Sigmoid colon (tissue), 7 donors: Measurements from ENCODE around the gene LMNTD2. TPM values are rescaled to one million over a fixed set of nuclear protein-coding genes. Genes with fewer than 3 reads are reported as not detected.

Experiments used
- DNase-seq: peaks from one replicate; pipeline ENCODE4 v3.0.0-alpha.2; 2019
- H3K27ac ChIP-seq, 4 donors: fragments of 200-600 bp; sonication (generic); one replicate each; pipeline ENCODE4 v1.5.1; 2016 to 2019; ENCODE audit warnings: mild to moderate bottlenecking in 1 of 4
- H3K27me3 ChIP-seq, 3 donors: fragments of 200-600 bp; sonication (generic); one replicate each; pipeline ENCODE4 v1.5.1; 2019; ENCODE audit warnings: mild to moderate bottlenecking in 1 of 3
- H3K36me3 ChIP-seq, 4 donors: fragments of 200-600 bp; sonication (generic); one replicate each; pipeline ENCODE4 v1.5.1; 2016 to 2019
- H3K4me1 ChIP-seq, 4 donors: fragments of 200-600 bp; sonication (generic); one replicate each; pipeline ENCODE4 v1.5.1; 2017 to 2019
- H3K4me3 ChIP-seq, 4 donors: fragments of 200-600 bp; sonication (generic); one replicate each; pipeline ENCODE4 v1.5.1; 2017 to 2019; ENCODE audit warnings: mild to moderate bottlenecking in 2 of 4, moderate library complexity in 1 of 4
- H3K9me3 ChIP-seq, 4 donors: fragments of 200-600 bp in 3 of 4; sonication (generic) in 3 of 4; one replicate each; pipeline versions ENCODE4 v1.5.1 to v1.6.1; 2013 to 2019
- EP300 ChIP-seq, 4 donors: sonication (generic); formaldehyde crosslinking; IDR thresholded peaks; one replicate each; pipeline ENCODE4 v1.6.1; 2017; ENCODE audit warnings: antibody characterized with exemption in 4 of 4
- POLR2A ChIP-seq, 2 donors: fragments of 450-650 bp; IDR thresholded peaks; one replicate each; pipeline ENCODE4 v1.6.1; 2016; ENCODE audit warnings: antibody characterized with exemption in 2 of 2, mild to moderate bottlenecking in 2 of 2, moderate library complexity in 2 of 2
- POLR2AphosphoS5 ChIP-seq, 4 donors: sonication (generic); formaldehyde crosslinking; IDR thresholded peaks; one replicate each; pipeline ENCODE4 v1.6.1; 2017; ENCODE audit warnings: antibody characterized with exemption in 4 of 4
- WGBS, 2 donors: extraction: QIAGEN DNeasy Blood & Tissue Kit; methylation state at CpG; one replicate each; pipeline ENCODE4 v1.1.7; 2013; 5-methylcytosine and 5-hydroxymethylcytosine counted together
- intact Hi-C: fragments of 100-400 bp; cut with DNase I; formaldehyde crosslinking; loops from one replicate; pipeline ENCODE4 v1.15.1; 2023
- polyA plus RNA-seq, 3 donors: library from polyadenylated mRNA; stranded (reverse); fragments of 200-250 nt; gene quantifications; one replicate each; pipeline ENCODE4 v1.2.3, GENCODE V29; 2013
- total RNA-seq, 4 donors: library from RNA; depleted of rRNA; stranded (reverse); fragments of >200 nt; gene quantifications; one replicate each; pipeline ENCODE4 v1.1.0, GENCODE V29; 2016
- TF ChIP-seq, protein P1 (sequence below), 4 experiments: fragments of 450-650 bp in 3 of 4; fragments of 200-600 bp in 1 of 4; IDR thresholded peaks; one replicate each; pipeline ENCODE4 v1.5.1; 2016 to 2019; ENCODE audit warnings: antibody characterized with exemption in 4 of 4, mild to moderate bottlenecking in 3 of 4, moderate library complexity in 2 of 4
- donor health status: healthy with polysubstance abuse.
- donor health status: Bipolar disorder and iron deficiency.
- donor health status: healthy.

LMNTD2 gene
- total and polyA plus RNA-seq, 7 donors: 0.66 to 6.3 (median 1.3) TPM; not detected in 1

DNA sequence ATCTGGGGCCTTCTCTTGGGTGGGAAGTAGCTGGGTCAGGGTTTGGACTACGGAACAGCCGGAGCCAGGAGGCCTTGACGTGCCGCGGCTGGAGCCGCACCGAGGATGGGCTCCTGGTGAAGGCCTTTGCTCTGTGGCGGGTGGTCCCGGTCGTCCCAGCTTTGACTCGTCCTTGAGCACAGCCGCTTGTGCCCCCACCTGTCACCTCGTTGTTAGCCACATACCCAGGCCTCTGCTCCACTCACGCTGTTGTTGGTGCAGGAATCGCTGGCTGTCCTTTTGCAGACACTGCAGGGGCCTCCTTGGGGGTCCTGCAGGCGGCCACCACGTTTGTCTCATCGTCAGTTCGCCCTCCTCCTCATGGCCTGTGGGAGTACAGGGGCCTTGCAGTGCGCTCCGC, 32.8 kb upstream of the LMNTD2 start:
- H3K27ac ChIP-seq: no peak overlapping the region
- intact Hi-C loops: no loop called here
- TF ChIP-seq POLR2AphosphoS5 (IDR thresholded peaks at IDR 0.05) (no peak), EP300 (IDR thresholded peaks at IDR 0.05) (no peak), POLR2A (IDR thresholded peaks at IDR 0.05) (no peak)
- TF ChIP-seq, protein P1, sequence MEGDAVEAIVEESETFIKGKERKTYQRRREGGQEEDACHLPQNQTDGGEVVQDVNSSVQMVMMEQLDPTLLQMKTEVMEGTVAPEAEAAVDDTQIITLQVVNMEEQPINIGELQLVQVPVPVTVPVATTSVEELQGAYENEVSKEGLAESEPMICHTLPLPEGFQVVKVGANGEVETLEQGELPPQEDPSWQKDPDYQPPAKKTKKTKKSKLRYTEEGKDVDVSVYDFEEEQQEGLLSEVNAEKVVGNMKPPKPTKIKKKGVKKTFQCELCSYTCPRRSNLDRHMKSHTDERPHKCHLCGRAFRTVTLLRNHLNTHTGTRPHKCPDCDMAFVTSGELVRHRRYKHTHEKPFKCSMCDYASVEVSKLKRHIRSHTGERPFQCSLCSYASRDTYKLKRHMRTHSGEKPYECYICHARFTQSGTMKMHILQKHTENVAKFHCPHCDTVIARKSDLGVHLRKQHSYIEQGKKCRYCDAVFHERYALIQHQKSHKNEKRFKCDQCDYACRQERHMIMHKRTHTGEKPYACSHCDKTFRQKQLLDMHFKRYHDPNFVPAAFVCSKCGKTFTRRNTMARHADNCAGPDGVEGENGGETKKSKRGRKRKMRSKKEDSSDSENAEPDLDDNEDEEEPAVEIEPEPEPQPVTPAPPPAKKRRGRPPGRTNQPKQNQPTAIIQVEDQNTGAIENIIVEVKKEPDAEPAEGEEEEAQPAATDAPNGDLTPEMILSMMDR (IDR thresholded peaks at IDR 0.05): no peak
- WGBS, 2 donors: 95 to 96% methylated on average over 21 of the region's 21 CpGs
- no peak overlapping the region for H3K4me3 ChIP-seq
- H3K27me3 ChIP-seq: no peaks in the 10 kb centered on the region
- no peaks in the 10 kb centered on the region for H3K9me3 ChIP-seq
- no peaks in the 10 kb centered on the region for H3K4me1 ChIP-seq
- DNase-seq: no peak
- peaks cover 21 to 100% (median 73%) of the 10 kb centered on the region in 4 donors for H3K36me3 ChIP-seq

DNA sequence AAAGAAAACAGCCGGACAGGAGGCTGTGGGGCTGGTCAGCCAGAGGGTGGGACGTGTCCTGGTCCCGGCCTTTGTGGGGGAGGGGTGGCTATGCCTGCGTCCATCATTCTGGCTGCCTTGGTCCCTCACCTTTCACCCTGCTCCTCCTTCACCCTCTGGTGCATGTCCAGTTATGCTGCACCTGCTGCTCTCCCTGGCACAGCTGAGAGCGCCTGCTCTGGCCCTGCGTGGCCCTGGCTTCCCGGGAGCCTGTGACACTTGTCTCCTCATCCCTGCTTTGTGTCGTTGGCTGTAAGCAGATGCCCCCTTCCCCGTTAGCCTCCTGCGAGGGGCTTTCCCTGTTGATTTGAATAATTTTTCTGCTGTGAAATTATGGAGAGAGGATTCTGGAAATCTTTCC, 32.4 kb upstream of the LMNTD2 start:
- H3K4me3 ChIP-seq: no peak overlapping the region
- no peak for DNase-seq
- 92 to 93% methylated on average over 10 of the region's 10 CpGs for WGBS, 2 donors
- TF ChIP-seq POLR2AphosphoS5 (IDR thresholded peaks at IDR 0.05): no peak
- TF ChIP-seq, protein P1 (IDR thresholded peaks at IDR 0.05): no peak
- no peak for TF ChIP-seq POLR2A (IDR thresholded peaks at IDR 0.05)
- no peak for TF ChIP-seq EP300 (IDR thresholded peaks at IDR 0.05)
- no peaks in the 10 kb centered on the region for H3K9me3 ChIP-seq
- H3K27me3 ChIP-seq: no peaks in the 10 kb centered on the region
- intact Hi-C loops: no loop called here
- H3K27ac ChIP-seq: no peak overlapping the region
- H3K4me1 ChIP-seq: no peaks in the 10 kb centered on the region
- peaks cover 21 to 100% (median 69%) of the 10 kb centered on the region in 4 donors for H3K36me3 ChIP-seq

DNA sequence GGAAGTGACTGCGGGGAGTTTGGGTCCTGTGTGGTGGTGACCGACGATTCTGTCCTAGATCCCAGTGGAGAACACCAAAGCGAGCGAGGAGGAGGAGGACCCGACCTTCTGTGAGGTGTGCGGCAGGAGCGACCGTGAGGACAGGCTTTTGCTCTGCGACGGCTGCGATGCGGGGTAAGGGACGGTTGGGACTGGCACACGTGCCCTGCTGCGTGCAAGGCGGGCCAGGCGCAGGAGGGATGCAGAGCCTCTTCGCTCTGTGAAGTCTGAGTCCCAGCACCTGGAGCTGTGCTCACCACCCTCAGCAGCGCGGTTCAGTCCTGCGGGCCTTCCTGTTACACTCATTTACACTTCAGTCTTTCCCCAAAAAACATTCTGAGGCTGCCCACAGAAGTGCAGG, 32.0 kb upstream of the LMNTD2 start:
- no peaks in the 10 kb centered on the region for H3K9me3 ChIP-seq
- H3K4me3 ChIP-seq: no peak overlapping the region
- no peak overlapping the region for H3K27ac ChIP-seq
- intact Hi-C loops: no loop called here
- no peaks in the 10 kb centered on the region for H3K4me1 ChIP-seq
- H3K36me3 ChIP-seq: peaks cover 21 to 100% (median 67%) of the 10 kb centered on the region in 4 donors
- no peaks in the 10 kb centered on the region for H3K27me3 ChIP-seq
- WGBS, 2 donors: 97 to 98% methylated on average over 22 of the region's 22 CpGs
- no peak for DNase-seq
- no peak for TF ChIP-seq EP300 (IDR thresholded peaks at IDR 0.05)
- TF ChIP-seq POLR2A (IDR thresholded peaks at IDR 0.05): no peak
- TF ChIP-seq, protein P1 (IDR thresholded peaks at IDR 0.05): no peak
- no peak for TF ChIP-seq POLR2AphosphoS5 (IDR thresholded peaks at IDR 0.05)

DNA sequence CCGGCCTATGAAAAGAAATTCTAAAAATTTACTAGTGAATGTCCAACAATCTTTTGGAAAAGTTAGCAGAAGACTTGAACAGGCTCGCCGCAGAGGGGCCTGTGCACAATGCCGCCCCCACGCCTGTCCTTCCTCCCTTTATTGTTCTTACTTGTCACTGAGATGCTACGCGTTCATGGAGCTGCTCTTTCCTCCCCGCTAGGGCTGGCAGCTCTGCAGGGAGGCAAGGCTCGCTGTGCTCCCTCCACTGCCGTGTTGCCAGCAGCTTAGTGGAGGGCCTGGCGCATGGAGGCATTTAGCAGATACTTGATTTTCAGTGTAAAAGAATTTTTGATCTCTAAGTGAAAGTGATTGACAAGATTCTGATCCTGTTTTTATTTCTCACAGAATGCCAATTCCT, 30.5 kb upstream of the LMNTD2 start:
- H3K27me3 ChIP-seq: no peaks in the 10 kb centered on the region
- H3K4me3 ChIP-seq: no peak overlapping the region
- TF ChIP-seq POLR2A (IDR thresholded peaks at IDR 0.05) (no peak), EP300 (IDR thresholded peaks at IDR 0.05) (no peak), POLR2AphosphoS5 (IDR thresholded peaks at IDR 0.05) (no peak)
- TF ChIP-seq, protein P1 (IDR thresholded peaks at IDR 0.05): no peak
- DNase-seq: no peak
- intact Hi-C loops: no loop called here
- H3K9me3 ChIP-seq: no peaks in the 10 kb centered on the region
- no peak overlapping the region for H3K27ac ChIP-seq
- WGBS, 2 donors: 83 to 90% methylated on average over 11 of the region's 11 CpGs
- H3K4me1 ChIP-seq: no peaks in the 10 kb centered on the region
- peaks cover 21 to 100% (median 64%) of the 10 kb centered on the region in 4 donors for H3K36me3 ChIP-seq

DNA sequence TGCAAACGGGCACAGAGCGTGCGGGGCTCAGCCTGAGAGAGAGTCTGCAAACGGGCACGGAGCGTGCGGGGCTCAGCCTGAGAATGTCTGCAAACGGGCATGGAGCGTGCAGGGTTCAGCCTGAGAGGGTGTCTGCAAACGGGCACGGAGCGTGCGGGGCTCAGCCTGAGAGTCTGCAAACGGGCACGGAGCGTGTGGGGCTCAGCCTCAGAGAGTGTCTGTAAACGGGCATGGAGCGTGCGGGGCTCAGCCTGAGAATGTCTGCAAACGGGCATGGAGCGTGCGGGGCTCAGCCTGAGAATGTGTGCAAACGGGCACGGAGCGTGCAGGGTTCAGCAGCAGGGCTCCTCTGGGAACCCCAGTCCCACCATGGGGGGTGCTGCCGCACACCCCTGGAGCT, 29.3 kb upstream of the LMNTD2 start:
- H3K27ac ChIP-seq: no peak overlapping the region
- TF ChIP-seq, protein P1 (IDR thresholded peaks at IDR 0.05): no peak
- H3K4me1 ChIP-seq: no peaks in the 10 kb centered on the region
- H3K36me3 ChIP-seq: peaks cover 21 to 93% (median 58%) of the 10 kb centered on the region in 4 donors
- WGBS, 2 donors: 95 to 96% methylated on average over 26 of the region's 26 CpGs
- no peak overlapping the region for H3K4me3 ChIP-seq
- no peaks in the 10 kb centered on the region for H3K9me3 ChIP-seq
- no peak for DNase-seq
- intact Hi-C loops: no loop called here
- H3K27me3 ChIP-seq: no peaks in the 10 kb centered on the region
